Fibroblast of mammary gland (primary cell): Measurements from ENCODE around the gene PSMC2.
A peak's percentile ranks its signal among the peaks of the same experiment; 100 is the strongest.

Experiments used
- DNase-seq: peaks from one replicate; pipeline ENCODE4 v3.0.0-alpha.2; 2010; ENCODE audit warnings: low read depth
- H3K4me3 ChIP-seq: 2 replicates; pipeline ENCODE4 v1.5.1; 2011; ENCODE audit warnings: low read depth, mild to moderate bottlenecking, low read length, moderate library complexity; ENCODE audit not compliant: control insufficient read depth
- CTCF ChIP-seq: conservative IDR thresholded peaks from 2 replicates; pipeline ENCODE4 v1.5.1; 2011; ENCODE audit warnings: low read depth, low read length, inconsistent platforms; ENCODE audit not compliant: control insufficient read depth, insufficient read depth

Gene PSMC2

GRCh38 chr7:103343758-103344452 is 3.5 kb upstream of the PSMC2 start:
- TF ChIP-seq CTCF, result no peak
- peak; percentile 40 for DNase-seq
- peak overlapping the region; percentile 90 for H3K4me3 ChIP-seq

GRCh38 chr7:103344453-103345149 is 2.8 kb upstream of the PSMC2 start, which contains the start of gene DNAJC2:
TSS of gene DNAJC2 (minus strand) at chr7:103344767. CDS start at chr7:103344622, 145 bp downstream.
- peak; percentile 95 for DNase-seq
- H3K4me3 ChIP-seq, result peak within 1 kb of the TSS; percentile 90
- TF ChIP-seq CTCF, result no peak

- no peak for TF ChIP-seq CTCF
- DNase-seq, result no peak
- no peak overlapping the region for H3K4me3 ChIP-seq
Observed at GRCh38 chr7:103346396-103346795, 1.0 kb upstream of the PSMC2 start.

GRCh38 chr7:103348452-103348851 is 1.0 kb downstream of the PSMC2 start:
- no peak for DNase-seq
- no peak for TF ChIP-seq CTCF
- H3K4me3 ChIP-seq, result peak overlapping the region; percentile 95

- TF ChIP-seq CTCF, result no peak
- H3K4me3 ChIP-seq, result peak overlapping the region; percentile 95
- no peak for DNase-seq
Observed at GRCh38 chr7:103348959-103349358, 1.5 kb downstream of the PSMC2 start.

- no peak for DNase-seq
- no peak overlapping the region for H3K4me3 ChIP-seq
- TF ChIP-seq CTCF, result no peak
Observed at GRCh38 chr7:103349805-103350204, 2.4 kb downstream of the PSMC2 start.
